KOPT-K1 (cell line): ENCODE measurements around the gene TP53I13.

ENCODE experiments used
- H3K27ac ChIP-seq: fragments of 200-600 bp; sonication (generic); 2 replicates; pipeline ENCODE4 v1.5.1; 2016; ENCODE audit warnings: antibody characterized with exemption, mild to moderate bottlenecking, low read depth, low read length; ENCODE audit not compliant: poor library complexity, severe bottlenecking
- H3K36me3 ChIP-seq: fragments of 200-600 bp; sonication (generic); 2 replicates; pipeline ENCODE4 v1.5.1; 2017; ENCODE audit warnings: antibody characterized with exemption, mild to moderate bottlenecking, low read length, moderate library complexity; ENCODE audit not compliant: insufficient read depth
- H3K9me3 ChIP-seq: fragments of 200-600 bp; sonication (generic); 2 replicates; pipeline ENCODE4 v1.5.1; 2017; ENCODE audit warnings: antibody characterized with exemption, low read length, mild to moderate bottlenecking; ENCODE audit not compliant: insufficient read depth, poor library complexity, severe bottlenecking

Gene TP53I13

GRCh38 chr17:29561554-29562517 is 6.7 kb upstream of the TP53I13 start:
- H3K36me3 ChIP-seq, result no peaks in the 10 kb centered on the region; the same call in 1 of the 2 replicates
- H3K27ac ChIP-seq, result no peak overlapping the region
- no peaks in the 10 kb centered on the region for H3K9me3 ChIP-seq

GRCh38 chr17:29562615-29563014 is 5.9 kb upstream of the TP53I13 start:
- no peak overlapping the region for H3K27ac ChIP-seq
- no peaks in the 10 kb centered on the region for H3K9me3 ChIP-seq
- H3K36me3 ChIP-seq, result no peaks in the 10 kb centered on the region; the same call in 1 of the 2 replicates

GRCh38 chr17:29563816-29564215 is 4.7 kb upstream of the TP53I13 start:
- no peaks in the 10 kb centered on the region; the same call in 1 of the 2 replicates for H3K36me3 ChIP-seq
- no peaks in the 10 kb centered on the region for H3K9me3 ChIP-seq
- H3K27ac ChIP-seq, result no peak overlapping the region

DNA sequence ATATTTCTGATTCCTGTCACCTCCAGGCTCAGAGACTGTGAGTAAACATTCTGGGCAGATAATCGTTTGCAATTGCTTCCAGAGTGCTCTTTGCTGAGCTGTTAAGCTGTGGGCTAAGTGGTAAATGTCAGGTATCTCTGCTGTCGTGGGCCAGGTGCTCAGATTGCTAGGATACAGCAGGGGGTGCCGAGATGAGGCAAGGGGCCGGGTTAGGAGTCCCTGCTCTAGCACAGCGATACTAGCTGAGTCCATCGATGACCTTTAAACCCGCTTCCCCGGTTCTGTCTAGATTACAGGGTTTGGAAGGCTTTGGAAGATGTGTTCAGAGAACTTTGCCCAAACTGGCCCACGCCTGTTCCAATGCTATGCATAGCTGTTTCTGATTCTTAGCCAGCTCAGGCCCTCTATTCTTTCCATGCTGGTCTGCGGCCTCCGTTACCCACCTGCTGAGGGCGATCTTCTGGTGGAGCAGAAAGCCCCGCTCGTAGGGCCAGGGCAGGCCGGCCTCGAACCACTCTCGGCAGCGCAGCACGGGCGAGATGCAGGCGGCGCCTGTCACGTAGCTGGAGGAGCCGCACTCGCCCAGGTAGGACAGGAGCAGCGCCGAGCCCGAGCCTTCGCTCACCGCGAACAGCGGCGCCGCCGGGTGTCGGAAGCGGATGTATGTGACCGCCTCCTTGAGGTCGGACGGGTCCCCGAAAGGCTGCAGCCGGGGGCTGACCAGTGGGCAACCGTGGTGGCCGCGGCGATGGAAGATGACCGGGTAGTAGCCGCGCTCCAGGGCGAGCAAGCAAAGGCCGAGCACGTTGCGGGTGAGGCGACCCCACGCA is 2.6 kb upstream of the TP53I13 start:
- Histone ChIP-seq H3K27ac (no peak overlapping the region), H3K36me3 (peaks cover 1% of the 10 kb centered on the region; the same call in 1 of the 2 replicates), H3K9me3 (no peaks in the 10 kb centered on the region)

- H3K9me3 ChIP-seq, result no peaks in the 10 kb centered on the region
- H3K27ac ChIP-seq, result peak within 1 kb of the TSS; percentile 72
- H3K36me3 ChIP-seq, result peaks cover 10% of the 10 kb centered on the region; the same call in 1 of the 2 replicates
These were observed 1.8 kb upstream of the TP53I13 start, which contains the start of gene ABHD15 for GRCh38 chr17:29566473-29567303. Gene ABHD15 (minus strand): TSS chr17:29567037. CDS start chr17:29566966, 71 bp downstream.

DNA sequence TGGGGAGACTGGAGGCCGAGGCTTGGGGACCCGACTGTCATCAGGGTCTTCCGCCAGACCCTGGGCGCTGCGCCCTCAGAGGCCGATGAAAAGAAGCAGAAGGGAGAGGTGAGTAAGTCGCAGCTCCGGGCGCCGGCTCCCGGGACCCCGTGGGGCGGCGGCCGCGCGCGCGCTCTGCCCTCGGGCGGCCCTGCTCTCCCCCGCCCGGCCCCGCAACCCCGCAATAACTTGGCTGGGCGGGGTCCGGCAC is 1.3 kb upstream of the TP53I13 start:
- peak overlapping the region; percentile 72 for H3K27ac ChIP-seq

DNA sequence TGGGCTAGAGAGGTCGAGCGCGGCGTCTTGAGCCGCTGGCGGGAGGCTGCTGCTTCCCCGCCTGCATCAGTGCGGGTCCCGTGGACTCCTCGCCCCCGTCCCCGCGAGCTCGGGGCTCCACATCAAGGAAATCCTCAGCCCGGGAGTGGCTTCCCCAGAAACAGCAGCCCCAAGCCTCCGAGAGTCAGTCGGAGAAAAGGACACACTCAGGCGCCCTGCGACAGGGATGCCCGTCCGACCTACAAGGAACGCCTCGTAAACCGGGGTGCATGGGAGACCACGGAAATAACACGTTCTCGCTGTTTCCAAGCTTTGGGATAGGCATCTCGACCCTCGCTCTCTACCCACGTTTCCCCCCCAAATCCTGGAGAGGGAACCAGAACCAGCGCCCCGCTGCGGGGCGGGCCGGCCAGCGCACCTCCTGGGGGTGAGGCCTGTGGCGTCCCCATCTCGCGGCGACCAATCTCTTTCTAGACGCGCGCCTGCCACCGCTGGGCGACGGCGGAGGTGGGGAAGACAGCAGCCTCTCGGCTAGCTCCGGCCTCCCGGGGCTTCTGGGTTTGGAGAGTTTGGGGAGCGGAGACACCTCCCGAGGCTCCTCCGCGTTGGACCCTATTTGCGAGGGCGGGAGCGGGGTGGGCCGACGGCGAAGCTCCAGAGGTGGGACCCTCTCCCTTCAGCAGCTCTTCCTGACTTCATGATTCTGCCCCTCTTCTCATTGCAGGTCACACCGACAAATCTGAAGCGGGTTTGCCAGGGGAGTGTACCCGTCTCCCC is 759 bp upstream of the TP53I13 start:
- peaks cover 13% of the 10 kb centered on the region; the same call in 1 of the 2 replicates for H3K36me3 ChIP-seq
- H3K27ac ChIP-seq, result peak overlapping the region; percentile 72
- no peaks in the 10 kb centered on the region for H3K9me3 ChIP-seq

More for the DNA sequence above, 1.3 kb upstream of the TP53I13 start:
- peaks cover 13% of the 10 kb centered on the region; the same call in 1 of the 2 replicates for H3K36me3 ChIP-seq
- no peaks in the 10 kb centered on the region for H3K9me3 ChIP-seq

GRCh38 chr17:29569245-29569950 is 897 bp downstream of the TP53I13 start:
- Histone ChIP-seq H3K36me3 (peaks cover 28% of the 10 kb centered on the region), H3K9me3 (no peaks in the 10 kb centered on the region), H3K27ac (peak overlapping the region; percentile 72)

- H3K27ac ChIP-seq, result no peak overlapping the region
- peaks cover 39% of the 10 kb centered on the region for H3K36me3 ChIP-seq
- no peaks in the 10 kb centered on the region for H3K9me3 ChIP-seq
These were observed 2.0 kb downstream of the TP53I13 start for GRCh38 chr17:29570521-29570920.

DNA sequence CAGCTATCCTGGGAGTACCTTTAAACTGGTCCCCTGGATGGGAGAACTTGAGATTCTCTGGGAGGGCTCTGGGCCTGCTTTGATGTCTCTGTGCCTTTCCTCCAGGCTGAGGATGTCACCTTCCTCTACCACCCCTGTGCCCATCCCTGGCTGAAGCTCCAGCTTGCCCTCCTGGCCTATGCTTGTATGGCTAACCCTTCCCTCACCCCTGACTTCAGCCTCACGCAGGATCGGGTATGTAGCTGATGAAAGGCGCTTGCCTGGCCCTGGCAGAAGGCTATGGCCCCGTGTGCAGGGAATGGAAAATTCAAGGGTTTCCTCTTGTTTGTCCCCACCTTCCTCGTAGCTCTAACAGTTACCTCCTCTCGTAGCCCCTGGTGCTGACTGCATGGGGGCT is 3.0 kb downstream of the TP53I13 start:
- H3K27ac ChIP-seq, result no peak overlapping the region
- H3K36me3 ChIP-seq, result peaks cover 49% of the 10 kb centered on the region

GRCh38 chr17:29571883-29572681 is 3.6 kb downstream of the TP53I13 start:
- H3K9me3 ChIP-seq, result no peaks in the 10 kb centered on the region

More for the DNA sequence above, 3.0 kb downstream of the TP53I13 start:
- no peaks in the 10 kb centered on the region for H3K9me3 ChIP-seq

GRCh38 chr17:29572691-29573557 is 4.4 kb downstream of the TP53I13 start:
- Histone ChIP-seq H3K9me3 (no peaks in the 10 kb centered on the region), H3K36me3 (peaks cover 63% of the 10 kb centered on the region), H3K27ac (no peak overlapping the region)

More at GRCh38 chr17:29571883-29572681, 3.6 kb downstream of the TP53I13 start:
- no peak overlapping the region for H3K27ac ChIP-seq
- peaks cover 55% of the 10 kb centered on the region for H3K36me3 ChIP-seq
